K562 (cell line): ENCODE data around the gene CSTPP1. TPM values are rescaled to one million over a fixed set of nuclear protein-coding genes. Genes with fewer than 3 reads are reported as not detected.
A peak's percentile ranks its signal among the peaks of the same experiment; 100 is the strongest.

Experiments
- ATF7 ChIP-seq: fragments of 450-650 bp; IDR thresholded peaks from 2 replicates; pipeline ENCODE4 v1.7.1; 2014; ENCODE audit warnings: mild to moderate bottlenecking, moderate library complexity
- CEBPG ChIP-seq, 3 experiments: fragments of 200-800 bp in 1 of 3; sonication (Bioruptor generic) in 1 of 3; sonication (generic) in 1 of 3; formaldehyde crosslinking in 1 of 3; IDR thresholded peaks in 2 of 3; conservative IDR thresholded peaks in 1 of 3; 2 replicates each; pipeline versions ENCODE4 v1.6.1 to v1.8.0; 2016 to 2022; ENCODE audit warnings: missing compliant biosample characterization in 2 of 3, missing genetic modification characterization in 2 of 3, mild to moderate bottlenecking in 1 of 3, missing genetic modification reagents in 1 of 3
- ETV6 ChIP-seq, 3 experiments: fragments of 150-350 bp in 1 of 3; sonication (generic) in 1 of 3; formaldehyde crosslinking in 1 of 3; IDR thresholded peaks; 2 replicates each; pipeline versions ENCODE4 v1.6.1 to v1.8.0; 2014 to 2022; ENCODE audit warnings: borderline replicate concordance in 2 of 3, low read depth in 2 of 3, antibody characterized with exemption in 1 of 3, low read length in 1 of 3, mild to moderate bottlenecking in 1 of 3, missing genetic modification reagents in 1 of 3
- HNRNPLL ChIP-seq: fragments of 200-400 bp; formaldehyde crosslinking; IDR thresholded peaks from 2 replicates; pipeline ENCODE4 v1.6.1; 2017; ENCODE audit warnings: low read length, low read depth, mild to moderate bottlenecking; ENCODE audit not compliant: poor library complexity, severe bottlenecking
- MED1 ChIP-seq: sonication (generic); formaldehyde crosslinking; IDR thresholded peaks from 2 replicates; pipeline ENCODE4 v1.8.1; 2023; ENCODE audit warnings: missing genetic modification reagents, borderline replicate concordance
- NR3C1 ChIP-seq: sonication (generic); formaldehyde crosslinking; IDR thresholded peaks from 2 replicates; pipeline ENCODE4 v1.8.1; 2022; ENCODE audit warnings: missing genetic modification reagents
- NR4A1 ChIP-seq, 2 experiments: fragments of 250-450 bp in 1 of 2; fragments of 450-650 bp in 1 of 2; sonication (Bioruptor Pico) in 1 of 2; IDR thresholded peaks; 2 replicates each; pipeline versions ENCODE4 v1.4.0 to v1.6.1; 2016 to 2020; ENCODE audit warnings: mild to moderate bottlenecking in 2 of 2, missing compliant biosample characterization in 1 of 2, missing genetic modification characterization in 1 of 2, moderate library complexity in 1 of 2
- OTX1 ChIP-seq: fragments of 450-650 bp; formaldehyde crosslinking; IDR thresholded peaks from 2 replicates; pipeline ENCODE4 v1.4.0; 2022; ENCODE audit warnings: mild to moderate bottlenecking
- TEAD2 ChIP-seq: fragments of 450-650 bp; IDR thresholded peaks from 2 replicates; pipeline ENCODE4 v1.6.1; 2016; ENCODE audit warnings: missing genetic modification characterization, control low read depth, missing compliant biosample characterization
- ZNF217 ChIP-seq: sonication (generic); formaldehyde crosslinking; IDR thresholded peaks from 2 replicates; pipeline ENCODE4 v1.8.0; 2022; ENCODE audit warnings: mild to moderate bottlenecking, missing genetic modification reagents
- ZNF263 ChIP-seq: sonication (generic); formaldehyde crosslinking; IDR thresholded peaks from 2 replicates; pipeline ENCODE4 v1.8.0; 2022; ENCODE audit warnings: mild to moderate bottlenecking, missing genetic modification reagents, borderline replicate concordance
- ZNF311 ChIP-seq: fragments of 250-450 bp; sonication (Bioruptor Pico); IDR thresholded peaks from 2 replicates; pipeline ENCODE4 v1.4.0; 2020; ENCODE audit warnings: mild to moderate bottlenecking, moderate library complexity
- ZNF586 ChIP-seq: fragments of 450-650 bp; formaldehyde crosslinking; conservative IDR thresholded peaks from 2 replicates; pipeline ENCODE4 v1.4.0; 2020; ENCODE audit warnings: mild to moderate bottlenecking, moderate library complexity
- ZNF695 ChIP-seq: fragments of 450-650 bp; formaldehyde crosslinking; IDR thresholded peaks from 2 replicates; pipeline ENCODE4 v1.4.0; 2020; ENCODE audit warnings: mild to moderate bottlenecking, moderate library complexity
- polyA plus RNA-seq, 8 experiments: library from polyadenylated mRNA; depleted of rRNA in 4 of 8; stranded (reverse) in 5 of 8; unstranded in 3 of 8; fragments of >200 nt; fragmentation: Nextera tagmentation in 2 of 8; fragmentation: Illumina TruSeq in 1 of 8; extraction: Ambion mirVana in 2 of 8; extraction: Trizol in 1 of 8; gene quantifications; 2 replicates each; pipeline versions ENCODE4 v1.2.1 to v1.2.3, GENCODE V29; 2011 to 2014; ENCODE audit warnings: inconsistent platforms in 1 of 8, missing spikeins in 1 of 8
- total RNA-seq, 7 experiments: library from RNA; depleted of rRNA in 6 of 7; stranded (reverse); fragments of >200 nt in 6 of 7; fragmentation: Illumina TruSeq in 2 of 7; extraction: Trizol in 2 of 7; gene quantifications; 2 replicates each; pipeline versions ENCODE4 v1.2.1 to v1.2.3, GENCODE V29; 2011 to 2021; ENCODE audit warnings: low replicate concordance in 1 of 7
- TF ChIP-seq, protein P1 (sequence below), 2 experiments: fragments of 450-650 bp; IDR thresholded peaks; 2 replicates each; pipeline ENCODE4 v1.6.1; 2018; ENCODE audit warnings: mild to moderate bottlenecking in 2 of 2, low read depth in 1 of 2; ENCODE audit not compliant: partially characterized antibody in 2 of 2
- TF ChIP-seq, protein P2 (sequence below): fragments of 450-650 bp; IDR thresholded peaks from 2 replicates; pipeline ENCODE4 v1.7.1; 2018; ENCODE audit warnings: mild to moderate bottlenecking, low read depth; ENCODE audit not compliant: partially characterized antibody
- TF ChIP-seq, protein P3 (sequence below): sonication (generic); formaldehyde crosslinking; IDR thresholded peaks from 2 replicates; pipeline ENCODE4 v1.4.0; 2020; ENCODE audit warnings: mild to moderate bottlenecking, missing genetic modification reagents

CSTPP1 gene
- total and polyA plus RNA-seq, 9 of the 15 experiments (the other 6 are each of a cell fraction or from before 2014, with no cell fraction given) = 6.5 to 17.8 (median 9.2) TPM

DNA sequence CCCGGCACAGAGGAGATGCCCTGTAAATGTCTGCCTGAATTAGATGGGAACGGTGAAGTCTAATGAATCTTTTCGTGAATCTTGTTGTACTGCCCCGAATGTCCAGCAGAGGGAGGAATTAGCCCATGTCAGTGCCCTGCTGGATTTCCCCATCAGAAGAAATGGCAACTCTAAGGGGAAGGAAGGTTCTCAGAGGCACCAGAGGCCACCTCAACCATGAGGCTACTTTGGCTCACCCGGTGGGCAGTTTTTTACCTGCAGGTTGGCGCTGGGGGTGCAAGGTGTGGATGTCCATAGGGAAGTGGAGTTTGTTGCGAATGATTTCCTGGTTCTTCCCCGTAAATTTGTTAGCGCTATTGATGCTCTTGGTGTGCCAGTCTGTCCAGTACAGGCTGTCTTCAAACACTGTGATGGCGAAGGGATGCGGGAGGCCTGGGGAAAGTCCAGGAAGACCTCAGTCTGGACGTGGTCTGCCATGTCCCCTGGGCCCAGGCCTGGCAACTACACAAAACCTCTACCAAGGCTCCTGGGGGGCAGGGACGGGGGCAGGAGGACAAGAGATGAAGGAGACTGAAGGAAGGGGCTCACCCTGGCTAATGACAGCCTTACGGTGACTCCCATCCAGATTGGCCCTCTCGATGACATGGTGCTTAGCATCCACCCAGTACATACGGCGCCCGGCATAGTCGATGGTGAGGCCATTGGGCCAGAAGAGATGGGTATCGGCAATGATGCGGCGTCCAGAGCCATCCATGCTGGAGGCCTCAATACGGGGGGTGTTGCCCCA, 46.7 kb upstream of the CSTPP1 start (continued):
- TF ChIP-seq, protein P1, sequence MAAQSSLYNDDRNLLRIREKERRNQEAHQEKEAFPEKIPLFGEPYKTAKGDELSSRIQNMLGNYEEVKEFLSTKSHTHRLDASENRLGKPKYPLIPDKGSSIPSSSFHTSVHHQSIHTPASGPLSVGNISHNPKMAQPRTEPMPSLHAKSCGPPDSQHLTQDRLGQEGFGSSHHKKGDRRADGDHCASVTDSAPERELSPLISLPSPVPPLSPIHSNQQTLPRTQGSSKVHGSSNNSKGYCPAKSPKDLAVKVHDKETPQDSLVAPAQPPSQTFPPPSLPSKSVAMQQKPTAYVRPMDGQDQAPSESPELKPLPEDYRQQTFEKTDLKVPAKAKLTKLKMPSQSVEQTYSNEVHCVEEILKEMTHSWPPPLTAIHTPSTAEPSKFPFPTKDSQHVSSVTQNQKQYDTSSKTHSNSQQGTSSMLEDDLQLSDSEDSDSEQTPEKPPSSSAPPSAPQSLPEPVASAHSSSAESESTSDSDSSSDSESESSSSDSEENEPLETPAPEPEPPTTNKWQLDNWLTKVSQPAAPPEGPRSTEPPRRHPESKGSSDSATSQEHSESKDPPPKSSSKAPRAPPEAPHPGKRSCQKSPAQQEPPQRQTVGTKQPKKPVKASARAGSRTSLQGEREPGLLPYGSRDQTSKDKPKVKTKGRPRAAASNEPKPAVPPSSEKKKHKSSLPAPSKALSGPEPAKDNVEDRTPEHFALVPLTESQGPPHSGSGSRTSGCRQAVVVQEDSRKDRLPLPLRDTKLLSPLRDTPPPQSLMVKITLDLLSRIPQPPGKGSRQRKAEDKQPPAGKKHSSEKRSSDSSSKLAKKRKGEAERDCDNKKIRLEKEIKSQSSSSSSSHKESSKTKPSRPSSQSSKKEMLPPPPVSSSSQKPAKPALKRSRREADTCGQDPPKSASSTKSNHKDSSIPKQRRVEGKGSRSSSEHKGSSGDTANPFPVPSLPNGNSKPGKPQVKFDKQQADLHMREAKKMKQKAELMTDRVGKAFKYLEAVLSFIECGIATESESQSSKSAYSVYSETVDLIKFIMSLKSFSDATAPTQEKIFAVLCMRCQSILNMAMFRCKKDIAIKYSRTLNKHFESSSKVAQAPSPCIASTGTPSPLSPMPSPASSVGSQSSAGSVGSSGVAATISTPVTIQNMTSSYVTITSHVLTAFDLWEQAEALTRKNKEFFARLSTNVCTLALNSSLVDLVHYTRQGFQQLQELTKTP (IDR thresholded peaks at IDR 0.05; ENCODE audit: low read depth in 1 of 2, partially characterized antibody in 2 of 2) = no peak
- TF ChIP-seq HNRNPLL = no peak
- TF ChIP-seq ZNF217 (CRISPR knock-in tag) = no peak
- no peak for TF ChIP-seq NR4A1 (CRISPR knock-in tag; IDR thresholded peaks at IDR 0.05)
- no peak for TF ChIP-seq NR4A1 (tag; IDR thresholded peaks at IDR 0.05)
- TF ChIP-seq CEBPG (CRISPR knock-in tag; IDR thresholded peaks at IDR 0.05) = peak; percentile 50; the same call in 1 of the 2 replicates
- peak in 1 of 2 experiments; percentile 37; a peak in 1 of 4 replicates for TF ChIP-seq CEBPG (tag; conservative IDR thresholded peaks at IDR 0.05 in 1 of 2, IDR thresholded peaks at IDR 0.05 in 1 of 2)
- TF ChIP-seq, protein P2, sequence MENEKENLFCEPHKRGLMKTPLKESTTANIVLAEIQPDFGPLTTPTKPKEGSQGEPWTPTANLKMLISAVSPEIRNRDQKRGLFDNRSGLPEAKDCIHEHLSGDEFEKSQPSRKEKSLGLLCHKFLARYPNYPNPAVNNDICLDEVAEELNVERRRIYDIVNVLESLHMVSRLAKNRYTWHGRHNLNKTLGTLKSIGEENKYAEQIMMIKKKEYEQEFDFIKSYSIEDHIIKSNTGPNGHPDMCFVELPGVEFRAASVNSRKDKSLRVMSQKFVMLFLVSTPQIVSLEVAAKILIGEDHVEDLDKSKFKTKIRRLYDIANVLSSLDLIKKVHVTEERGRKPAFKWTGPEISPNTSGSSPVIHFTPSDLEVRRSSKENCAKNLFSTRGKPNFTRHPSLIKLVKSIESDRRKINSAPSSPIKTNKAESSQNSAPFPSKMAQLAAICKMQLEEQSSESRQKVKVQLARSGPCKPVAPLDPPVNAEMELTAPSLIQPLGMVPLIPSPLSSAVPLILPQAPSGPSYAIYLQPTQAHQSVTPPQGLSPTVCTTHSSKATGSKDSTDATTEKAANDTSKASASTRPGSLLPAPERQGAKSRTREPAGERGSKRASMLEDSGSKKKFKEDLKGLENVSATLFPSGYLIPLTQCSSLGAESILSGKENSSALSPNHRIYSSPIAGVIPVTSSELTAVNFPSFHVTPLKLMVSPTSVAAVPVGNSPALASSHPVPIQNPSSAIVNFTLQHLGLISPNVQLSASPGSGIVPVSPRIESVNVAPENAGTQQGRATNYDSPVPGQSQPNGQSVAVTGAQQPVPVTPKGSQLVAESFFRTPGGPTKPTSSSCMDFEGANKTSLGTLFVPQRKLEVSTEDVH = no peak
- no peak for TF ChIP-seq TEAD2
- TF ChIP-seq MED1 (CRISPR knock-in tag) = no peak
- TF ChIP-seq ZNF695 (CRISPR knock-in tag) = no peak
- no peak for TF ChIP-seq ZNF311
- no peak for TF ChIP-seq ATF7
- TF ChIP-seq OTX1 (CRISPR knock-in tag) = no peak
- no peak for TF ChIP-seq NR3C1
- no peak for TF ChIP-seq ZNF586 (CRISPR knock-in tag)
- no peak for TF ChIP-seq ETV6 (IDR thresholded peaks at IDR 0.05; ENCODE audit: borderline replicate concordance in 1 of 2, low read depth in 2 of 2, low read length in 1 of 2)
- TF ChIP-seq ETV6 (CRISPR knock-in tag; IDR thresholded peaks at IDR 0.05; ENCODE audit: borderline replicate concordance) = no peak
- TF ChIP-seq, protein P3, sequence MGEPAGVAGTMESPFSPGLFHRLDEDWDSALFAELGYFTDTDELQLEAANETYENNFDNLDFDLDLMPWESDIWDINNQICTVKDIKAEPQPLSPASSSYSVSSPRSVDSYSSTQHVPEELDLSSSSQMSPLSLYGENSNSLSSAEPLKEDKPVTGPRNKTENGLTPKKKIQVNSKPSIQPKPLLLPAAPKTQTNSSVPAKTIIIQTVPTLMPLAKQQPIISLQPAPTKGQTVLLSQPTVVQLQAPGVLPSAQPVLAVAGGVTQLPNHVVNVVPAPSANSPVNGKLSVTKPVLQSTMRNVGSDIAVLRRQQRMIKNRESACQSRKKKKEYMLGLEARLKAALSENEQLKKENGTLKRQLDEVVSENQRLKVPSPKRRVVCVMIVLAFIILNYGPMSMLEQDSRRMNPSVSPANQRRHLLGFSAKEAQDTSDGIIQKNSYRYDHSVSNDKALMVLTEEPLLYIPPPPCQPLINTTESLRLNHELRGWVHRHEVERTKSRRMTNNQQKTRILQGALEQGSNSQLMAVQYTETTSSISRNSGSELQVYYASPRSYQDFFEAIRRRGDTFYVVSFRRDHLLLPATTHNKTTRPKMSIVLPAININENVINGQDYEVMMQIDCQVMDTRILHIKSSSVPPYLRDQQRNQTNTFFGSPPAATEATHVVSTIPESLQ (CRISPR knock-in tag) = no peak
- TF ChIP-seq ZNF263 (CRISPR knock-in tag) = no peak
